PFSK-1 (cell line): ENCODE data around the gene KLK2.

Source experiments
- POLR2AphosphoS5 ChIP-seq: IDR thresholded peaks from 2 replicates; pipeline ENCODE4 v1.6.1; 2012; ENCODE audit warnings: low read depth, mild to moderate bottlenecking, control low read depth, low read length, moderate library complexity
- REST ChIP-seq, 2 experiments: IDR thresholded peaks; 2 replicates each; pipeline versions ENCODE4 v1.6.1 to v1.8.0; 2011 to 2012; ENCODE audit warnings: low read depth in 2 of 2, low read length in 2 of 2, control low read depth in 1 of 2, inconsistent platforms in 1 of 2, mild to moderate bottlenecking in 1 of 2, moderate library complexity in 1 of 2; ENCODE audit not compliant: insufficient read depth in 1 of 2

GRCh38 chr19:50928831-50929230 is 55.6 kb downstream of the KLK2 start:
- TF ChIP-seq POLR2AphosphoS5 (no peak), REST (IDR thresholded peaks at IDR 0.05; ENCODE audit: insufficient read depth in 1 of 2, low read depth in 2 of 2, low read length in 2 of 2) (no peak)
